GM21576 (cell line): ENCODE data around the gene ZNF697.

Experiments used
- ATAC-seq: cut with Tn5 transposase; IDR thresholded peaks from one replicate; pipeline ENCODE4 v1.9.1; 2021; ENCODE audit warnings: mild to moderate bottlenecking, moderate library complexity; ENCODE audit not compliant: unreplicated experiment

ZNF697 gene

DNA sequence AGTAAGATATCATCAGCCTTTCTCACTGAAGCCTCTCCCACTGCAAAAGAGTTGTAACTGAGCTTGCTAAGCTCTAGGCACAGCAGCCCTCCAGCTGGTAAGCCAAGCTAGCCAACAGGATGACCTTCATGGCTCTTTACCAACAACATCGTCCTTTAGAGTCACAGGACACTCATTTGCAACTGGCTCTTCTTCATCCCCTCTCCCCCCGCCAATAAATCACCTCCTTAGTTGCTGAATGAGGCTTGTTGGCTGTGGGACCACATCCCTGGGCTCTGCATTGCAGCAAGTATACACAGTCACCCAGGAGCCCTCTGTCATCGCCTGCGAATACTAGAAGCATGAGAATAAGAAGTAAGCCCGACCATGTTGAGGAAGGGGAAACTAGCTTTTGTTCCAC lies 16.0 kb upstream of the ZNF697 start:
- ATAC-seq: no peak

DNA sequence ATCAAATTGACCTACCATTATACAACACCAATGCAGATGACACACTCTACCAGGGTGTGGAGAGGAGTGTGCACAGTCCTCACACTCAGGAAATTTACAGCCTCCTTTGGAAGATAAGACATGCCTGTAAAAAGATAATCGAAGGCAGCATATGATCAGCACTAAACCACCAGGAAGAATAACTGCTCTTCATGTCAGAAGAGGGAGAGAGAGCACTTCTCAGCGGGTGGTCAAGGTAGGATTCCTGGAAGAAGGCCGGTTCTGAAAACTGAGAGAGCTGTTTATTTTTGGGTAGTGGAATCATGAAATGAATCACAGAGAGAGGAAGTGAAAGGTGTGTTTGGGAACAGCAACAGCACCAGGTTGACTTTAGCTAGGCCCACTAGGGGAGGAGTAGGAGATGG lies 14.0 kb upstream of the ZNF697 start:
- ATAC-seq: peak; percentile 85

DNA sequence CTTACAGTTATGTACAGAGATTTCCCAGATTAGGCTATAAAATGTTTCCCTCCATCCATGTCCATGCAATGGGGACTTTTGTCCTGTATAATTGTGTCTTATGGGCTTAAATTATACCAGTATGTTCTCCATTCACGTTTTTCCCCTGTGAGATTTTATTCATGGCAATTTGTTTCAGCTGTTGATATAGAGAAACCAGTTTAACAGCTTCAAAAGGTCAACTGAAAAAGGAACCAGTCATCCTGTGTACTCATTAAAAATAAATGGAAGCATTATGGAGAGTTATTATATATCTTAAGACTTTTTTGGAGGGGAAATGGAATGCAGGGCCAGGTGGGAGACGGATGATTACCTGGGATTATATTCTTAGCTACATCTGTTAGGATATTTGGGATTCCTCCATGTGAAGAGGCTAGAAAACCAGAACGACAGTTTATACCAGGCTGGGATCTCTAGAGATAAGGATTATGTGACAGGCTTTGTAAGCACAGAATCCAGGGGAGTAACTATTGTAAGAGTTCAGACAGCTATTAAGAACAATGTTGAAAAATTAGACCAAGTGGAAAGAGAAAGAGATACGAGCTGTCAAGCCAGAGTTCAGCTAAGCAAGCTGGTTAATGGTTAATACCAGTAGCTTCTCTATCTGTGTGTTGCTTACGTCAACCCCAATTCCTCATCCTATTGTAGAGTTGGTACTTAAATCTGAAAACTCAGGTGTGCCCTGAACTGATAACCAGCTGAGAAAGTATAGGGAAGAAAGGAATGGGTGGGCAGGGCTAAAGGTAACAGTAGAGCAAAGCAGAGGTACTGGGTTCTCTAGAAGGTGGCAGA lies 12.4 kb upstream of the ZNF697 start:
- no peak for ATAC-seq

DNA sequence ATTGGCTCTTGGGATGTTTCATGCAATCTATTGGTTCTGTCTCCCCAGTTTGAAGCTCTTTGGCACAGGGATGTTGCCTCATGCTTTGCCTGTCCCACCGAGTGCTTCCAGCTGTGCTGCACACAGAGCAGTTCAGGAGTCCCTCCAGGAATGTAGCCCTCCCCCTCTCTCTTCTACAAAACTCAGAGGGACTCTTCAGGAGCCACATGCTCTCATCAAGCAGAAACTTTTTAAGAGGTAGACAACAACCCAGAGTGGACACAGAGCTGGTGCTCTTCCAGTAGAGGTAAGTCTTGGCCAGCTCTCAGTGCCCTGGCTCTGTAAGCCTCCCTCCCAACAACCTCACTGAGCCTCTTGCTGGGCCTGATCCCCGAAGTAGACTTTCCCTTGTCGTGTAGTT lies 11.6 kb upstream of the ZNF697 start:
- no peak for ATAC-seq

DNA sequence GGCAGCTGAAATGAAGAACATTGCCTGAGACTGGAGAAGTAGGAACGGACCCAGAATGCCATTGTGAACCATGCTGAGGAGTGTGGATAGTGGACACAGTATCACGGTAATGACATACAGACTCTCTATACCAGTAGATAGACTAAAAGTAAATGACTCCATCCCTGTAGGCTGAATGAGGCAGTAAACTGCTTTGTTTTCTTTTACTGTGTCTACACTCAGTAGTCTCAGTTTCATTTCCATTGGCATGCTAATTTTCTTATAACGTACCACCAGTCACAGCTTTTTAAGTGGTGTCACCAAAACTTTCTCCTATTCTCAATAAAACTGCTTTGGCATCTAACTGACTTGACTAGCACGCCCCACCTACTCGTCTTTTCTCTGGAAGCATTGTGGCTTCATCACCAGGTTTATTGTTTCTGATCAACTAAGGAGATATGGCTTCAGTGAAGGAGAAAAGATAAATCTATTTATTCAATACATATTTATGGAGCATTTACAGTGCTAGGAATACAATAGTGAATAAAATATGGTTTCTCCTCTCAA lies 8.4 kb upstream of the ZNF697 start:
- peak; percentile 64 for ATAC-seq

DNA sequence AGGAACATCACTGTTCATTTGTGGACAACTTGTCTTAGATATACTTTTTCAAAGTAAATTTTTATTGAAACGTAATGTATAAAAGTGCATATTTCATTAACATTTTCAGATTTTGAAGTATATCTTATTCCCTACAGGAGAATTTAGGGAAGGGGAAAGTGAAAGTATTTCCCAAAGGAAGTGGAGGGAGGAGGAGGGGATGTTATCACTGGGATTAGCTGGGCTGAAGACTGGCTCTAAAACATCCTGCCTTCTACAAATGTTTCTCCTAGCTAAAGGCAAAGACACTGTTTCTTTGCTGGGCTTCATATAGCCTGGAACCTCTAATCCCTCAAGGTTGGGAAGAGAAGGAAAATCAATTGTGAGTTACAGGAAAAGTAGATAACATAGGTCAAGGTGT lies 7.1 kb upstream of the ZNF697 start:
- no peak for ATAC-seq

DNA sequence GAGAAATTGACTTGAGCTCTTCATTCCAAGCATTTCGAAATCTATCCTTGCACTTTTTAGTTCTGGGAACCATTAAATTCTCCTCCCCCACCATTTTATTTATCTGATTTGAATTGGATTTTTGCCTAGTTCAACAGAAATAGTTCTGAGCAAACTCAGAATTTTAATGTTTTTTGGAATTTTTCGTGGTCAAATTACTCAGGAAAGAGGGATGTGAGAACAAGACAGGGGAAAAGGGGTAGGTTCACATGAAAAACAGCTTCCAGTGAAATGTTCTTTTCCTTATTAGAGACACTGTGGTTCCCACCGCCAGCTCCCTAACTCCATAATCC lies 5.7 kb upstream of the ZNF697 start:
- ATAC-seq: no peak

DNA sequence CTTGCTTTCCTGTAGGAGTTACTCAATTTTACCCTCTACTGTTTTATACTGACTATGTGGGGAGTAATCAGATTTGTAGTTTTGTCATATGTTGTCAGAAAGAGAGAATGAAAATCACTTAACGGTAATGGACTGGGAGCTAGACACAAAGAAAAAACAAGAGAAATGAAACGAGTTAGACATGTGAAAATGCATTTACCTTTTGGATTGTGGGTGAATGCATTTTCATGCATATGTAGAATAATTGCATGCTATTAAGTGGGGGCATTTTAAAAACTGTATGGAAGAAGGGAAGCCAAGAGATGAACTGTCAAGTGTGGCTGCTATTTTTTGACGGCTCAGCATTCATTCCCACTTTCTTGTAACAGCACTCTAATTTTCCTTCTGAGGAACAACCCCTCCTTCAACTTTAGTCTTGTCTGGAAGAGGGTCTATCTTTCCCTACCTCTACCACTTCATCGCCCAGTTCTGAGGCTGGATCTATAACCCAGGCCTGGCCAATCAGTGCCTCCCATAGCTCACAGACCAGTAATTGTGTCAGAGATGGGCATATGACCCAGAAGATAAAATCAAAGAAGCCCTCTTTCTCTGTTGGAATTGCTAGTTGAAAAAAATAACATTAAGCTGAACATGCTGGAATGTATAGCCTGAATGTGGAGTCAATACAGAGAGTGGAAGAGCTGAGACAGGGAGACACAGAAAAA lies 5.2 kb upstream of the ZNF697 start:
- no peak for ATAC-seq

DNA sequence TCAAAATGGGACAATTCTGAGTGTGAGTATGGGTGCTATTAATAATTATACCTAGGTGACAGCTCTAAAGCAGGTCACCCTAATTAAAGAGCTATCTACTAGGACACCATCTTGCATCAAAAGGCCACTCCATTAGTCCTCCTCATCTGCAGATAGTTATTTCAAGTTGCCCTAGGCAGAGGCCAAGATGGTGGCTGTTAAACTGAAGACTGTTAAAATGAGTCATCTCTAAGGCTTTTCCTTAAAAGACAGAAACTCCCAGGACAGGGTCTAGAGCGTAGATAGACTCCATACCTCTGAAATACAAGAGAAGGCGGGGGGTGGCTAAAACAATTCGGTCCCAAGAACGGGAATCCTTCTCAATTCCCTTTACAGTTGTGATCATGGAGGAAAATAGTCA lies 4.5 kb upstream of the ZNF697 start:
- ATAC-seq: no peak

DNA sequence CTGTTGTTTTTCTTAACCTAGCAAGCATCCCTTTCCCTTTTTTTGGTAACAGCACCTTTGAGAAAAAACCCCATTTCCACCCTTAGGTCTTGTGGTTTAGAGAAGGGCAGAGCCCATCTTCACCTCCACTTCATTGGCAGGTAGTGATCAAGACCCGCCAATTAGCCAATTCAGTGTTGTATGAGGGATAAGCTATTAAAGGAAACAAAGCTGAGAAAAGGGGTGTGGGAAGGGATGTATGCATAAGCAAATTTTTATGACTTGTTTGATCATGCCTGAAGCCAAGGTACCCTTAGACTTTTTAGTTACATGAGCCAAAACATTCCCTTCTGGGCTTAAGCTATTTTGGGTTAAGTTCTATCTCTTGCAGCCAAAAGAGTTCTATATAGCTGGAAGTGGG lies 3.6 kb upstream of the ZNF697 start:
- no peak for ATAC-seq

DNA sequence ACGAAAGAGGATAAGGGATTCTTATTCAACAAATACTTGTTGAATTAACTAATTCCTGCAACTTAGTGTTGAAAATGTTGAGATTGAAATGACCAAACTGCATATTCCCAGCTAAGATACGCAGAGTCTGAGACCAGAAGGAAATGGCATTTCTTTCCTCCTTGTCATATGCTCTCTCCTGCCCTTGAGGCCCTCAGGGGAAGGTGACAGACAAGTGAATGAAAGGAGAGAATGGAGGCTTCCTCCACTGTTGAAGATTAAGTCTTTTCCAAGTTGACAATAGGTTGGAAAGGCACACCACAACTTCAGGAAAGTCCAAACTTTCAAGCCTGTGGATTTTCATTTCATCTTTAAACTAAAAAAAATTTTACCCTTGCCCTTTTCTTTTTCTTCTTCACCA lies 3.1 kb upstream of the ZNF697 start:
- ATAC-seq: no peak

DNA sequence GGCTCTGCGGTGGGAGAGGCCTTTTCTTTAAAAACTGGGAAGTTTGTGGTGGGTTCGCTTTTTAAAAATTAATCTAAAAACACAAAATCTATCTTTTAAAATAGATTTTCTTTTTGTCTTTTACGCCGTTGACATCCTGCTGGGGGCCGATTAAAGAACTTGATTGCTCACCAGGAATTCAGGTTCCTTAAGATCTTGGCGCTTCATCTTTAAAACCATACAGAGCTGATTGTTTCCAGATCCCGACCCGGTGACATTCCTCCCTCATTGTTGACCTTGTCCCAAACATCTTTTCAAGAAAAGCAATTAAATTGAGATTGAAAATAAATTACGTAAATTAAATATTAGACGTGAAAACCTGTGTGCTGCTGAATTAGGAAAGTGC lies 546 bp upstream of the ZNF697 start:
- no peak for ATAC-seq

DNA sequence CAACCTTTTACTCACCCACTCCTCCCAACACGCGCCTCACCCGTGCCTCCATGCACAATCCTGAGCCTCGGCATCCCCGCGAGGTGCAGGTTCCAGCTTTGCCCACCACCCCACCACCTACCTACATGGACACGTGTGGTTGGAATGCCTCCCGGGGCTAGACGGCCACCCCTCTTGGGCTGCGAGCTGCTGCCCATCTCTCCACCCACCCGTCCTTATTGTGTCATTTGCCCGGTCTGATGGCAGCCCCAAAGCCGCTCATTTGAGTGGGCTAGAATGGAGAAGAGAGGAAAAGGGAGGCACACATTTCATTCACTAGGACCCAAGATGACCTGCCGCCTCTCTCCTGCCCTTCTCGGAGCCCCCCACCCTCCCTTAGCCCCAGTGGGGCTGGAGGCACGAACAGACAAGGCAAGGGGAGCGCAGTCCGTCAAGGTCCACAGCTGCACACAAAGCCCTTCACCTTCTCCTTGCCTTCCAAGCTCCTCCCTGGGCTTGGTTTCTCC lies 785 bp downstream of the ZNF697 start:
- ATAC-seq: no peak

DNA sequence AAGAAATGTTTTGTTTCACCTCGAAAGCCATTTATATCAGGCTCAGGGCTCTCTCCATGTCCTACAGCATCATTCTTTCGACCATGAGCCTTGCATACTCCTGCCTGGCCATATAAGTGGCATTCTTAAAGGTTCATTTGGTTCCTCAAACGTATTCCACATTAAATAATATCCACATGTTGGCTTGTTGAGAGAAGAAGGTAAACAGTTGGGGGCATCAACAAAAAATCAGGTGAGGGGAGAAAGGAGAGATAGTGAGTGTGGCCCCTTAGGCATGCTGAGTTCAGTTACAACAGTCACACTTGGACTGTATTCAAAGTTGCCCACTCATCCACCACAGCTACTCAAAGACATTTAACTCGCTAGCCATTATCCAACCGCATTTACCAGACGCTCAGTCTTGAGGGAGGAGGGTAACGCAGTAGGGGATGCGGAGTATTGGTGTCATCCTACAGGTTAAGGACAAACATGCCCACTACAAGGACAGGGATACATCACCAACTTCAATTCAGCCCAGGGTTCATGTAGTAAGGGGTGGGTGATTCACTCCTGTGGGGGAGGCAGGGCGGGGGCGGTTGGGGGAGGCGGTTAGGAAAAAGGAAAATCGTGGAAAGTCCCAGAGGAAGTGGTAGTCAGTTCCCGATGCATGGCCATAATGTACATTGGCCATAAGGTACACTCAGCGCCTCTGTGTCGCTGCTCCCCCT lies 1.4 kb downstream of the ZNF697 start:
- ATAC-seq: no peak

DNA sequence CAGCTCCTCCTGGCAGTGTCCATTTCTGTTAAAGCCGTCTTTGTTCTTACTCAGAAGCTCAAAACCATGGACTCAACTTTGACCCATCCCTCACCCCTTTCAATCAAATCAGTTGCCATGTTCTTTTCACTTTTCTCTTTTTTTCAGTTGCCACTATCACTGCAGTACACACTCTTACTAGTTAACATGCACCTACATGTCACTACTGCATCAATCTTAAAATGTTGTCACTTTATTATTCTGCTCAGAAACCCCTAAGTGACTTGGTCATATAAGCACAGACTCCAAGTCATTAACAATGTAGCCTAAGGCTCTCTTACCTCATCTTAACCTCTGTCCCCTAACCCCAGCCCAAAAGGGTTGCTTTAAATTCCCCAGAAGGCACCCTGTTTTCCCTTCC lies 9.0 kb downstream of the ZNF697 start:
- no peak for ATAC-seq

DNA sequence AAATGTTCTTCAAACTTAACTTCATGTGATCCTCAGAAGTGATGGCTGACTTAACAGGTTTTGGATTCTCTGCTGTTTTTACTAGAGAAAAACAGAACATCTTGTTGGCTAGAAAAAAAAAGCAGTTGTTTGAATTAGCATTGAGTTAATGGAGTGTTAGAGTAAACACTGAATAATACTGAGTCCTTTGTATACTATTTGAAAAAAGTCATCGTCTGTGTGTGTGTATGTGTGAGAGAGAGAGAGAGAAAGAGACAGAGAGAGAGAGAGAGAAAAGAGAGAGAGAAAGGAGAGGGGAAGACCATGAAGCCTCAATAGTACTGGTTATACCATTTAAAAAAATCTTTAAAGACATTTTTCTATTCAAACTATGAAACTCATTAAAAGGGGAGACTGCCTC lies 10.4 kb downstream of the ZNF697 start:
- no peak for ATAC-seq

DNA sequence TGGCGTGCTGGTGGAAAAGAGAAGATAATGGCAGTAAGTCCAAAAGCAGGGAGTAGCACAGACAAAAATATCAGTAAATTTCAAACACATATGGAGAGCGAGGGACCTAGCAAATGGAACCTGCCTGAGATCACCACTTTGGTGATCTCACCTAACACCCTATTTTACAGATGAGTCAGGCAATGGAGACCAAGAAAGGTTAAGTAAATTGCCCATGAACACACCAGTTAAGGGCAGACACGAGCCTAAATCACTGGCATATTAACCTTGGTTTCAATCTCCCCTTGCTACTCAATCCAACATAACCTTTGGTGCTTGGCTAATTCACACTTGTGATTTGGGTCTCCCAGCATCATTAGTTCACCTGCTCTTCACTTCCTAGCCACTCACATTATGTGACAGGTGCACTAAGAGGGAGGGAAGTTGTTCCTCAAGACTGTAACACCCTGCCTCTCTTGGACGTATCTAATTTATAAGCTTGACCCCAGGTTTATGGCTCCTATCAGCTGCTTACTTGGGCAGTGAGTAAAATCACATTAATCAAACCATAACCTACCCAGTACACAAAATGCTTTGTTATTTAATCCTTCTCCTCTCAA lies 11.5 kb downstream of the ZNF697 start:
- no peak for ATAC-seq

DNA sequence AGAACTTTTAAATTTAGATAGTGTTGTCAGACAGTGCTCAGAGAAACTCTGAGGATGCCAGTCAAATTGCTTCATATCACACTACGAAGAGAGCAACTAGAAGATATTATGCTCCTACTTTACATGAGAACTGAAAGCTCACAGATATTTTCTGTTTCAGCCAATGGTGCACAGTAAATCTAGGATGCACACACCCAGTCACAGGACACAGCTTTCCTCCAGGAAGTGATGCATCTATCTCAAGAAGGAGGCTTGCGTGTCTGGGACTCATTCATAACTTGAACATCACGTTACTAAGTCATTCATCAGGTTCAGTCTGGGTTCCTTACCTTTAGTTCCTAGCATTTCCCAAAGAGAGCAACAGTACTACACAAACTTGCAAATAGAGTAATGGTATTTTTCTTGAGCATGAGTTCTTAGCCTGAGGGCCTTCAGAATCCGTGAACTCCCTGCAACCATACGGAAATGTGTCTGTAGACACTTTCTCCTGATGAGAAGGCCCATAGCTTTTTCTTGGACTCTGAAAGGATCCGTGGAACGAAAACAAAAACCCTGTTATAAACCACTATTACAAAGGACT lies 12.2 kb downstream of the ZNF697 start:
- ATAC-seq: no peak

DNA sequence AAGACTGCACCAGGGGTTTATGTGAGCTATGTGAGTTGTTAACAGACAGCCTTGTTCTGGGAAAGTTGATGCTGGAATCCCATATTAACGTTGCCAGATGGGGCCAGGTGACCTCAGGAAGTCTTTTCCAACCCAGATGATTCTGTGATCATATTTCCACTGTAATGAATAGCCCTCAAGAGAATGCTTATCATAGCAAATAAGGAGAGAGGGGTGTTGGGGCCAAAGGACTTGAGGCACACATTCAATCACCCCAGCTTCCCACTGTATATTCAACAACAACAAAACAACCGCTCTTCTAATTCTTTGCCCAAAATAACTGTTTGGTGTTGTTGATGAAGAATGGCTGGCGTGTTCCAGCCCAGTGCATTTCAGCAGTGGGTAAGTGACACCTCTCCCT lies 14.1 kb downstream of the ZNF697 start:
- no peak for ATAC-seq

DNA sequence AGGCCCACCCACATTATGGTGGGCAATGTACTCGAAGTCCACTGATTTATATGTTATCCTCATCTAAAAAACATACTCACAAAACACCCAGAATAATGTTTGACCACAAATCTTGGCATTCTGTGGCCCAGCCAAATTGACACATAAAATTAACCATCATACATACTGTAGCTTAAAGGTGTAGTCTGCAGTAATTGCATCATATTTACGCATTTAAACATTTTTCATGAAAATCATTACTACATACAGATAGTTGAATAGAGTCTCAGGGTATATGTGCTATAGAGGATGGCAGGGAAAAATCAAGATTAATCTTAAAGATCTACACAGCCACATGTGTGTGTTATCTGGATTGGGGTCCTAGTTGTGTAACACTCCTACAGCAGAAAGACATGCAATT lies 14.5 kb downstream of the ZNF697 start:
- no peak for ATAC-seq

DNA sequence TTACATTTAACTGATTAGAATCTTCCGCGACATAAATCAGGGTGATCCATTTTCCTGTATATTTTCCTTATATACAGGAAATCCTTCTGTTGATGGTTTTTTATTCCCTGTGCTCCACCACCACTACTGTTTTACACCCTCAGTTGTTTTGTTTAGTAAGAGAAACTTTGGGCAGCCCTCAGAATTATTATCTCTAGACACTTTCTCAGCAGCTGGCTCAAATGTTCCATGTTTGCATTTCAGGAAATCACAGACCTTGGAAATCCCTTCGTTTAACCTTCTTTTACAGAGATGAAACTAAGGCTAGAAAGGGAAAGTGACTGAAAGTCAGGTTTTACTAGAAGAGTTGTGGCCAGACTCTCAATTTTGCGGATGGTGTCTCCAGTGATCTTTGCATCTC lies 15.2 kb downstream of the ZNF697 start:
- ATAC-seq: no peak
